ENCODE results near the gene MOK.

The MOK gene

DNA sequence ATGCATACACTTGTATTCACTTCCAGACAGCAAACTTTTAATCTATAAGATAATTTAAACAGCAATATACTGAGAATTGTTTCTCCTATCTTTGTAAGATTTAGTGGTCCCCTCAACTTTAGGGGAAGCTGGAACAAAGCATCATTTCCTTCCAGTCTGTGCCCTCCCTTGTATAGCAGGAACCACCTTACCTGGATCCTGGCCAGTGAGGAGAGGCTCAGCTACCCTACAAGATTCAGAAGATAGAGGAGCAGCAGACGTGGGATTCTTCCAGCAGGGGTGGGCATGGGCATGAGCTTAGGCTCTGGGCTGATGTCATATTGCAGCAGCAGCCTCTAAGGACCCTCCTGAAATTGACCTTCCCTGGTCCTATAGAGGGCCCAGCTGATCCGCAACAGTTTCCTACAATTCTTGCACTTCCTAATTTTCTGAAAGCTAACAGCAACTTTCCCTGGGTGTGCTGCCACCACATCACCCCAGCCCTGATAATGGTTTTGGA is 21.3 kb downstream of the MOK start:
- no peak for DNase-seq

DNA sequence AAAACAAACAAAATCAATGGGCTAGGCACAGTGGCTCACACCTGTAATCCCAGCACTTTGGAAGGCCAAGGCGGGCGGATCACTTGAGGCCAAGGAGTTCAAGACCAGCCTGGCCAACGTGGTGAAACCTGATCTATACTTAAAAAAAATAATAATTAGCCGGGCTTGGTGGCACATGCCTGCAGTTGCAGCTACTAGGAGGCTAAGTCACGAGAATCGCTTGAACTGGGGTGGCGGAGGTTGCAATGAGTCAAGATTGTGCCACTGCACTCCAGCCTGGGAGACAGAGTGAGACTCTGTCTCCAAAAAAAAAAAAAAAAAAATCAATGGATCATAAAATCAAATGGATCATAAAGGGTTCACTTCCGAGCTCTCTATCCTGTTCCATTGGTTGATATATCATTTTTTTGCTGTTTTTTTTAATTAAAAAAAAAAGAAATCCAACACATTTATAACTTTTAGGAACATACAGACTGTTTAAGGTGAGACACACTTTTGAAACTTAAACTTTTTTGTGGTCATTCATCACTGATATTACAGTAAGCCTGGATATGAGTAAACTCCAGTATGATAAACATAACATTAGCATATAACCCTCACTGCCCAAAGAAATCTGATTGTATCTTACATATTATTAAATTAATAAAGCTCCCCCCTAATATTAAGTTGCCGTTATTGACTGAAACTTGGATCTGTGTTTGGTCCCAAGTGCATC is 22.1 kb downstream of the MOK start:
- no peak for DNase-seq

DNA sequence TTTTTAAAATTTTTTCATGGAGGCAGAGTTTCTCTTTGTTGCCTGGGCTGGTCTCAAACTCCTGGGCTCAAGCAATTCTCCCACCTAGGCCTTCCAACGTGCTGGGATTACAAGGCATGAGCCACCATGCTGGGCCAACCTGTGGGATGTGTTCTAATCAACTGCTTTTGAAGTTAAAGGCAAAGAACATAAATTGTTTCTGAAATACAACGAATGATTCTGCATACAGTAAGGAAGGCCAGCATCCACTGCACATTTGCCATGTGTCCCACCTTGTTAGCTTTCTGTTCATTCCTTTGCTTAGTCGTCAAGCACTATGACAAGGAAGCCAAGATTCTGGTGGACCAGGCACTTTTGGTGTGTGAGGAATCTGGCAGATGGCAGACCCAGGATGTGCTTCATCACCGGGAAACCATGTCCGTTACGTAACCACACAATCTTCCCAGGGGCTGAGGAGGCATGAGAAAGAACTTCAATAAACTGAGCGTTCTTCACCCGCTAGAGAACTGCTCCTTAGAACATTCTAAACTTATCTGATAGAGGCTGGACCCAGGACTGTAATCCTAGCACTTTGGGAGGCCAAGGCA is 24.5 kb downstream of the MOK start:
- DNase-seq, result no peak

DNA sequence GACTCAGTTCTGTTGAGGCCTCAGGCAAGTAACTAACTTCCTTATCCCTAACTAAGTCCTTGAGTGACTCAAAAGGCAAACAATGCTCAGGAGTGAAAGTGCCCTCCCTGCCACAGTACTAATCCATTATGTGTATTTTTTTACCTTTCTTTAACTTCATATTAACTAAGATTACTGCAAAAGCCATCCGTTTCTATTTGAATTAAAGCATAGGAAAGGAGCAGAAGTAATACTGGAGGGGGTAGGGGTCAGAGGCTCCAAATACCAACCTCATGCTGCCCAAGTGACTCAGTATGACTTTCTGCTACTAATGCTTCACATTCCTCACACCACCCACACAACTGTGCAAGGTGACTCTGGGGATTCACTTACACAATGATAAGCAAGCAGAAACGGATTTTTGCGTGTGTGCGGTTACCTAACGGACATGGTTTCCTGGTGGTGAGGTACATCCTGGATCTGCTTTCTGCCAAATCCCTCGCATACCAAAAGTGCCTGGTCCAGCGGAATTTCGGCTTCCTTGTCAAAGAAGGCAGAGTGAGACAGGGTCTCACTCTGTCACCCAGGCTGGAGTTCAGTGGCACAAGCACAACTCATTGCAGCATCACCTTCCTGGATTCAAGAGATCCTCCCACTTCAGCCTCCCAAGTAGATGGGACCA is 25.1 kb downstream of the MOK start:
- DNase-seq, result no peak

DNA sequence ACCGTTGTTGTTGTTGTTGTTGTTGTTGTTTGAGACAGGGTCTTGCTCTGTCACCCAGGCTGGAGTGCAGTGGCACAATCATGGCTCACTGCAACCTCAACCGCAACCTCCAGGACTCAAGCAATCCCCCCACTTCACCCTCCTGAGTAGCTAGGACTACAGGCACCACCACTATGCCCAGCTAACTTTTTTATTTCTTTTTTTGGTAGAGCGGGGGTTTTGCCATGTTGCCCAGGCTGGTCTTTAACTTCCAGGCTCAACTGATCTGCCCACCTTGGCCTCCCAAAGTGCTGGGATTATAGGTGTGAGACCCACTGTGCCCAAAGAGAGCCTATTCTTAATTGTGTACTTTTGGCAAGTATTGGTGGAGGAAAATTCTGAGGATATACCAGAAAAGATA is 25.7 kb downstream of the MOK start:
- no peak for DNase-seq

DNA sequence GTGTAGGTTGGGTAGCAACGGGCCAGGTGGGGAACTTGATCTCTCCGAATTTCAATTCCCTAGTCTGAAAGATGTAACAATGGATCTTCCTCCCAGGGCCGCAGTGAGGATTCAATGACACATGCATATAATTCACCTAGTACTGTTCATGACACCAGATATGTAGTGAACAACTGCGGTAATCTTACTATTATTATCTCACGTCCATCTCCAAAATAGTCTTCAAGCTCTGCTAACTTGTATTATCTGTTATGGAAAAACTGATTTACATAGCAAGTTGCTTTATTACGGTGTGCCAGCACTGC is 26.4 kb downstream of the MOK start:
- DNase-seq, result no peak

DNA sequence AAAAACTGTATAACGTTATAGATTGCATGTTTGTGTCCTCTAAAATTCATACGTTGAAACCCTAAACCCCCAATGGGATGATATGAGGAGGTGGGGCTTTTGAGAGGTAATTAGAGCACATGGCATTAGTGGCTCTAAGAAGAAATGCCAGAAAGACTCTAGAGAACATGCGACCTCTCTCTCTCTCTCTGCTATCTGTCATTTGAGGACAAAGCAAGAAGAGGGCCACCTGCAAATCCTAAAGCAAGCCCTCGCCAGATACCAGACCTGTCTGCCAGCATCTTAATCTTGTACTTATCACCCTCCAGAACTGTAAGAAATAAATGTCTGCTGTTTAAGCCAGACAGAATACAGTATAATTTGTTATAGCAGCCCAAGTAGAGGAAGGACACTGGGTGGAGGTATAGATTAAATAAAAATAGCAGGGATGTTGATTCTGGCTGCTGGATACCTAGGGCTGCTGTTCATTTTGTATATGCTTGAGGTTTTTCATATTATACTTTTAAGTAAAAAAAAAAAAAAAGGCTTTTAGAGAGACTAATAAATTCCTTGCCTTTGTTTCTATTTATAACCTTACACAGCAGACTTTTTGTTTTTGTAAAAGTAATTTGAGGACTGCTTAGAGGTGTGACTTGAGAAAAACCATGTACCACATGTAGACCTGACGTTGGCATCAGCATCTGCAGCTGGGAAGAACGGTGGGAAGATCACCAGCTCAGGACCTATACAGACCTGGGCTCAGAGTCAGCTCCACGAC is 26.9 kb downstream of the MOK start:
- no peak for DNase-seq

DNA sequence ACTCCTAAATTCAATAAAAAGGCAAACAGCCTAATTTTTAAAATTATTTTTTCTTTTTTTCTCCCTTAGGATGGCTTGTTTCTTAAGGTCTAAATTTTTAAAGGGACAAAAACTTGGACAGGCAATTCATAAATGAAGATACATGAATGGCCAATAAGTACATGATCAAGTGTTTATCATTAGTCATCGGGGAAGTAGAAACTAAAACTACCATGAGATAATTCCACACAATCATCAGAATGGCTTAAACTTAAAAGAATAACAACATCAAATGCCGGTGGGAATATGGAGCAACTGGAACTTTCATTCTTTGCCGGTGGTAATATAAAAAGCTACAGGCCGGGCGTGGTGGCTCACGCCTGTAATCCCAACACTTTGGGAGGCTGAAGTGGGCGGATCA is 29.1 kb downstream of the MOK start:
- no peak for DNase-seq

DNA sequence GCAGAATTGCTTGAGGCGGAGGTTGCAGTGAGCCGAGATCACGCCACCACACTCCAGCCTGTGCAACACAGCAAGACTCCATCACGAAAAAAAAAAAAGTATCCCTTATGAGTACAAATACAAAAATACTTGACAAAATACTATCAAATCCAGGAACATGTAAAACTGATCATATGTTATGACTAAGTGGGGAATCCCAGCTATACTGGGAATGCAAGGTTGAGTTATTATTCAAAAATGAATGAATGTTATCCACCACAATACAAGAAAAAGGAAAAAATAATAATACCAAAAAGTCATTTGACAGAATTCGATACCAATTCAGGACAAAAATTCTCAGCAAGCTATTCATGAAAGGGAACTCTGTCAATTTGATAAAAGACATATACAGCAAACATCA is 32.6 kb downstream of the MOK start:
- DNase-seq, result no peak

DNA sequence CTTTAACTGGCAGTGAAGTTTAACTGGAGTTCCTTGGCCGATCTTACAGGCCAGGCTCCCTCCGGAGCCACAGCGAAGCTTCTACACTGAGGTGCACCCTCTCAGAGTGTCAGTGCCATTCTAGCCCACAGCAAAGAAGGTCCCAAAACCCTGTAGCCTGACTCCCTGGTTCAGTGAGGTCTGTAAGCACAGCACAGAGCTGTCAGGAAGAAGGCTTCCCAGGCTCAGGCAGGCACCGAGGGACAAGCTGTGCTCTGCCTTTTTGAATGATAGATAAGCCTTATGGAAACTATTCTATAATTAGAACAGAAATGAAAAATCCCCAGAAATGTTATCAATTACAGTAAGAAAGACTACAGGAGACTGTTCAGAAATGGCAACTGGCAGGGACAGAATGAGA is 40.2 kb downstream of the MOK start:
- no peak for DNase-seq

DNA sequence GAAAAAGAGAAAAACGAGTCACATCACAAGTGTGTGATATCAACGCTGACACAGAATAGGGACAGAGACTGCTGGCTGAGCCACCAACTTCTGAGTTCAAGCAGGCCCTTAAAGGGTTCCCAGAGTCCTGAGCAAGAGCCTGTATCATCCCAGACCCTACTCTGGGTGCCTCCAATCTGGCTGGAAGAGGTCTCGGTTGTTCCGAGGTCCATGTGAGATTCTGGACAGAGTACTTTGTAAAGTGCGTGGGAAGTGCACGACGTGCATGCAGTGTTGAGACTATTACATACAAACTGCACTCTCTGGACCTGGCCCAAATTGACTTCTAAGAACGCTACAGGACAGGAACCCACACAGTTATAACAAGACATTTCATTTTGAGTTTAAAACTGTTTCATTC is 40.6 kb downstream of the MOK start:
- DNase-seq, result no peak

DNA sequence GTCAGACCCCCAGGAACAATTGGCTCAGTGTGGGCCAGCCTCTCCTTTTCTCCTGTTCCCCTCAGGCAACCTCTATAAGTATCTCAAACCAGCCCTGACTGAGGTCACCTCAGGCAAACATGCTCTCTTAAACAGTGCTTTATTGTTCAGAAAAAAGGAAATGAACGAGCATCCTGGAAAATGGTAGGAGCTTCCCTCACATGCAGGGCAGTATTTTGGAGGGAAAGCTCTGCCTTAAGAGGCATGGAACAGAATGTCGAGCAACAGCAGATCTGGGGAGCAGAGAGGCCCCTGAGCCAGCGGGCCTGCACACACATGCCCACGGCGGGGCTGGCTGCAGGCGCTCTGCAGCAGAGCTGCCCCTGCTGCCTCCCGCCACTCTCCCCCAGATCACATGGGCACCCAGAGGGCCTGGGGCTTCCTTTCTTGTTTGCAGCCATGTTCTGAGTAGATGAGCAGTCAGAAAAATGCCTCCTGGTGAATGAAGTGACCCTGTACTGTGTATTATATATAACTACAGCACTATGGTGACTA is 42.0 kb downstream of the MOK start:
- no peak for DNase-seq

DNA sequence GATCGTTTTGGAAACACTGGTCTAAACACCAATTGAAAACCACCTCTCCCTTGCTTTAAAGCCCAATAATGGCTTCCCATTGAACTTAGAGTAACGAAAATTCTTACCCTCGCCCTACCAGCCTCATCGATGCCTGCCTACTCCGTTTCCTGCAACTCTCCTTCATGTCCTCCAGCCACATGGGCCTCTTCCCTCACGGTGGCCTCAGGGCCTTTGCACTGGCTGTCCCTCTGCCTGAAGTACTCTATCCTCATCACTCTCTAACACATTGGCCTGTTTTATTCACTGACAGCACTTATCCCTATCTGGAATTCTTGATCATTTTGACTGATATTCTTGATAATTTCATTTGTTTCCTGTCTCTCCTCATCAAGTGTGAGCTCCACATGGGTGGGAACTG is 46.8 kb downstream of the MOK start:
- DNase-seq, result no peak

DNA sequence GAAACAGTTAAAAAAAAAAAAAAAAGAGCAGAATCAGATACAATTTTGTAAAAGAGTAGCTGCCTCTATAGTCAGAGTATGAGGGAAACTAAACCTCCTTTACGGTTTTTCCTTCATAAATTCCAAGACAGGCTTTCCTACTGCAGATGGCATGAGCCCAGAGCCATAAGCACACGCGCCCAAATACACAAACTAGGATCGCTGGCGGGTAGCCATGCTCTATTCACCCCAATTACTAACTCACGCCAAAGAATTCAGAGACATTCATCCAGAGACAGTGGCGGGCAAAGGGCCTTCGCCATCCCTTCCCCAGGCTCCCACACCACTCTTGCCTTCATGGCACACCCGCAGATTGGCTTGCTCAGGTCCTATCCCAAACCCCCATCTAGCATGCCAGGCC is 48.2 kb downstream of the MOK start:
- DNase-seq, result no peak

DNA sequence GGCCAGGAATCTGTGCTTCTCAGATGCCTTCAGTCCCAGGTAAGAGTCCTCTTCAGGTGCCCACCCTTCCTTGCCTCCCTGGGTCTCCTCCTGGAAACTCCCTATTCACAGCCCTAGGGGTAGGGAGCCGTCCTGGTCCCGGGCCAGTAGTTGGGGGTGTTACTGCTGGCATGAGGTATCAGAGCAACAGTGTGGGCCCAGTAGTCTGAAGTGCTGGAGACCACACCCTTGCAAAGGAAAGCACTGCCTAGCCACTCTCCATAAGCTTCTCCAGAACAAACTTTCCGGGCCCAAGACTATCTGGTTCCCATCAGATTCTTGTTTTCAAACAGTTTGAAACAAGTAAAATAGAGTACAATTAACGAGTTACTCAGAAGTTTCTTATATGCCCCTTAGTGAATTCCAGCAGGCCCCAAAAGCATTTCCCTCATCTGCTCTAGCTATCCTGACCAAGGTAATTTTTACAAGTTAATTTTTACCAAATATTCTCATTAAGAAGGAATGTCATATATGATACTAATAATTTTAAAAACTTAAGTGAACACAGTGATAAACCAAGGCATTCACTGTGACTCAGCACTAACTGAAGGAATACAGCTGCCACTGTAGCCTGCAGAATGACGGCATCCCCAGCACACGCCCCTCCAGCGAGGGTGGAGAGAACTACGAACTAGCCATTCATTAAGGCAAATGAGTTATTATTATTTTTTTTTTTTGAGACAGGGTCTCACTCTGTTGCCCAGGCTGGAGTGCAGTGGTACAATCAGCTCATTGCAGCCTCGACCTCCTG is 49.4 kb downstream of the MOK start:
- DNase-seq, result no peak

DNA sequence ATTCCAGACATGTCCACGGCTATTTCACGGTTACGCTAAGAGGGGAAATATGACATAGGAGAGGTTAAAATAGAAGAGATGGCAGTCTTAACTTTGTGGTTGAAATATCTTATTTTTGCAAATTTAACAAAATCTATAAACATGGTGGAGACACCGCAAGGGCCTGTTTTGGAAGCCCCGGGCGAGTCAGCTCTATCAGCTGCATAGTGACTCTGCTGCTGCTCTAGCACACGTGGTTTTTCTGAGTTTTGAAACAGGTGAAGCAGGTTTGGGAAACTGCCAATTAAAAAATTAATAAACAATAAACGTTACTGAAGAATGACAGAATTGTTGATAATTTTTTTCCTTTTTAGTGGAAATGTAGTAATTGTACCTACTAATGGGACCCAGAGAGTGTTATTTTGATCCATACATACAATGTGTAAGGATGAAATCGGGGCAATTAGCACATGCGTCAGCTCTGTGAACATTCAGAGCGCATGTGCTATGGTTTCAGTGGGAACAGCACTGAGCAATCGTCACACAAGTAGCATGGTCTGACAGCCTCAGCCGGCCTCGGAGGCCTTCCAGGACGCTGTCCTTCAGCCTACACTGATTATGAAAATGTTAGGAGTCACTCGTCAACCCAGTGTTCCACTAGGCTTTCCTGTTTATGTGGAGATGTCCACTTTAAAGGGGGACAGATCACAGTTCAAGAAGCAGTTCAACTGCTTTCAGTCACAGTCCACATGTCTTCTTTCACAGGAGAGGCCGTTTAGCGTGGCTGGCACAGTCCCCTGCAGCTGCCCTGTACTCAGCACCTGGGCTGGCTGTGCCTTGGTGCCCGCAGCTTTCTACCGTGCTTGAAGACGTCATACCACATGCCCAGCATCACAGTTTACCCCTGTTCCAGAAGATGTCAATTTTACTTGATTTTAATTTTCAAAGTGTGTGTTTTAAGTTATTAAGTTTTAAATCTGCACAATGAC is 51.8 kb downstream of the MOK start:
- no peak for DNase-seq

DNA sequence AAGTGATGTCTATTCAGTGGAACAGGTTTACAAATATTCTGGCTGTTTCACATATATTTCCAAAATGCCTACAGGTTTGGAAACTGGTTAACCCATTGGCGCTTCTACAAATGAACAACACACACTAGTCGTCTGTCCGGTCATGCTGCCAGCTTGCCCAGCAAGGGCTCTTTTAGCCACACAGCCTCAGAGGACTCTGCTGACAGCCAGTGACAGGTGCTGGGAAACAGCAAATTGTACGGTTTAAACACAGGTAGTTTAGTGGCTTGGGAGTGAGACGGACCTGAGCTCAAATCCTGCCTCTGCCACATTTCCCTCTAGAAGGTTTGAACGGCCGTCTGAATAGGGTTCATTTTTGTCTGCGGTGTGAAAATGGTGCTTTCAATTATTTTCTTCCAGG is 53.8 kb downstream of the MOK start:
- DNase-seq, result no peak

DNA sequence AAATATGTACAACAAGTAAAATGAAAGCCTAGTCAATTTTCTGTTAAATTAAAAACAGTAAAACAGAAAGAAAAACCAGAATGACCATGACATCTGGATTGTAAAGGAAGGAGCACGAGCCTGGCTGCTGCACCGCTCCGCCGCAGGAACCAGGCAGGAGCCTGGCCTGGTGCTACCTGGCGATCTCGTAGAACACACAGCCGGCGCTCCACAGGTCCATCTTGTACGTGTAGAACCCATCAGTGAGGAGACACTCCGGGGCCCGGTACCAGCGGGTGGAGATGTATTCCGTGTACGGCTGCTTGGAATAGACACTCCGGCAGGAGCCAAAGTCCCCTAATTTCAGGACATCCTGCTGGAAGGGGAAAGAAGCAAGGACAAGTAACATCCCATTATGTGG is 54.3 kb downstream of the MOK start:
- no peak for DNase-seq

DNA sequence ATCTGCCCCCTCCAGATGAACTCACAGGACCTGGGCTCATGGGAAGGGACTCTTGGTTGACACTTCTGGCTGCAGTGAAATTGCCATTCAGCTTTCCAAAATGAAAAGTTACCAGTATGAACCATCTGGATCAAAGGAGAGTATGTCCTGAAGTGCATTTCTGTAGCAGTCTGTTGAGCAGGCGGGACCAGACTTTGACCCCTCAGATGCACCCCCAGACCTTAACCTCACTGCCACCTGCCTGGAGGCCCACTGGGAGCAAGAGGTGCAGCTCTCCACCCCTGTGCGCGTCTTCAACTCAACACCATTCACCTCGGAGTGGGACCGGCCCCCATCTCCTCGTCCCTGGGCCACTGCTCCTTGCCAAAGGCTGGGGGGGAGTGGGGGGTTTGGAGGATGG is 55.0 kb downstream of the MOK start:
- DNase-seq, result no peak

DNA sequence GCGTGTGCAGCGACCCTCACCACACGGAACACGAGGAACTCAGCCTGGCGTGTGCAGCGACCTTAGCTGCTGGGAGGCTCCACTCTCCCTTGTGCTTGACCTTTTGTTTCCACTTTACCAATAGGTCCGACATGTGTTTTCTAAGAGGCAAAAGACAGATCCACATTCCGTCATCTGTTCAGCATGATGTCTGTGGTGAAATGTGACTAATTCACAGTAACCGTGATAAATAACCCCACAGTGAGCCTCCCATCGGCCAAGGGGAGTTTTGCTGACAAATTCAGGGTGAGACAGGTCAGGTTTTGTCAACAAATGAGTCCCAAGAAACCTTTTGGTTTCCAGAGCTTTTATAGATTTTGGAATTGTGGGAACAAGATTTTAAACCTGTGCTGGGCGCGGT is 55.9 kb downstream of the MOK start:
- no peak for DNase-seq

DNA sequence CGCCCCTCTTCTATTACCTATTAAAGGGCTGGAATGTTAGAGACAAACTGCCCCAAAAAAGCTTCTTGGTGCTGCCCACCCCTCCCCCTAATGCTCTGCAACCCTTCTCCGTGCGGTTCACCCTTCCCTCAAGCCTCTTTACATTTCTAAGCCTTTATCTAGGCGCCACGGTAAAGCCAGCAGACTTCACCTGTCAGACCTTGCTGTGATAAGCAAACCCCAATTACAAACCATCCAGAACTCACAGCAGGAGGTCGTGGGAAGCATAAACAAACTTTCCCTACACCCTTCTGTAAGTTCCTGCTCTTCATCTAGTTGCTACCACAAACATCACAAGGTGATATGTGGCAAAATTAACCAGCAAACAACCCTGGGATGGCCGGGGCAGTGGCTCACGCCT is 56.8 kb downstream of the MOK start:
- no peak for DNase-seq

Data from inflammatory macrophage (primary cell).